K562 (cell line): ENCODE results near the gene KPNB1. TPM values are rescaled to one million over a fixed set of nuclear protein-coding genes. Genes with fewer than 3 reads are reported as not detected.

ENCODE experiments used
- ATAC-seq: fragments of 200-7000 bp; cut with Tn5 transposase; 3 replicates; pipeline ENCODE4 v1.9.1; 2020; ENCODE audit warnings: moderate library complexity
- BruUV-seq: library from RNA; stranded (reverse); fragments of 400-500 nt; replicated peaks from 2 replicates; lab custom pipeline; 2021; lab: Mats Ljungman, UMichigan
- CTCF ChIA-PET: fragments of 300-600 bp; formaldehyde crosslinking; extraction: SDS; loops from one replicate; lab custom pipeline; 2021; ENCODE audit warnings: low intra/inter-chr PET ratio; lab: Yijun Ruan, JAX
- POLR2A ChIA-PET: fragments of 300-600, 350-650 bp; sonication (Branson Sonifier 250); formaldehyde crosslinking; extraction: SDS; loops from one replicate; lab custom pipeline; 2021; ENCODE audit warnings: antibody characterized with exemption, inconsistent platforms; lab: Yijun Ruan, JAX
- DNase-seq, 4 experiments: peaks; one replicate each; pipeline versions ENCODE4 v3.0.0 to v3.0.0-alpha.2; 2011 to 2018; ENCODE audit warnings: low spot score in 3 of 4, mixed read lengths in 3 of 4; ENCODE audit errors: extremely low read depth in 1 of 4
- FAIRE-seq: peaks from 2 replicates; lab custom pipeline; 2011; peaks lifted over from hg19 to GRCh38; lab: Jason Lieb, UNC
- H2AFZ ChIP-seq: 2 replicates; pipeline ENCODE4 v1.6.0; 2011; ENCODE audit warnings: low read depth, low read length, control low read depth, inconsistent platforms
- H3K27ac ChIP-seq: fragments of 200-600 bp; 3 replicates; pipeline ENCODE4 v1.8.0; 2011; ENCODE audit warnings: low read depth, mild to moderate bottlenecking, control low read depth, inconsistent platforms, low read length, moderate library complexity, mixed read lengths; ENCODE audit errors: extremely low read depth
- H3K27me3 ChIP-seq, 2 experiments: fragments of 300-600 bp in 1 of 2; 2 replicates in 1 of 2; 3 replicates in 1 of 2; pipeline versions ENCODE4 v1.6.0 to v1.8.0; 2011; ENCODE audit warnings: inconsistent platforms in 2 of 2, low read length in 2 of 2, mild to moderate bottlenecking in 1 of 2, mixed read lengths in 1 of 2, moderate library complexity in 1 of 2; ENCODE audit not compliant: control insufficient read depth in 2 of 2, insufficient read depth in 2 of 2
- H3K36me3 ChIP-seq: fragments of 300-600 bp; 3 replicates; pipeline ENCODE4 v1.8.0; 2011; ENCODE audit warnings: mild to moderate bottlenecking, low read length, inconsistent platforms; ENCODE audit not compliant: control insufficient read depth, insufficient read depth
- H3K4me1 ChIP-seq, 2 experiments: fragments of 200-600 bp in 1 of 2; replicated peaks in 1 of 2; 2 replicates in 1 of 2; 3 replicates in 1 of 2; pipeline versions ENCODE4 v1.5.1 to v1.8.0; 2011; ENCODE audit warnings: inconsistent platforms in 2 of 2, low read length in 2 of 2, mild to moderate bottlenecking in 1 of 2, mixed read lengths in 1 of 2, moderate library complexity in 1 of 2; ENCODE audit not compliant: control insufficient read depth in 2 of 2, insufficient read depth in 2 of 2
- H3K4me2 ChIP-seq: 2 replicates; pipeline ENCODE4 v1.6.1; 2011; ENCODE audit warnings: low read length, control low read depth, inconsistent platforms, mixed read lengths; ENCODE audit not compliant: insufficient read depth
- H3K4me3 ChIP-seq: fragments of 200-600 bp; sonication (generic), shearing (Covaris generic); 2 replicates; pipeline ENCODE4 v1.5.1; 2016; ENCODE audit warnings: control low read depth, inconsistent platforms
- H3K79me2 ChIP-seq: fragments of 200-600 bp; 3 replicates; pipeline ENCODE4 v1.8.0; 2011; ENCODE audit warnings: low read length, inconsistent platforms; ENCODE audit not compliant: control insufficient read depth, insufficient read depth
- H3K9ac ChIP-seq, 2 experiments: 2 replicates each; pipeline versions ENCODE4 v1.6.0 to v1.6.1; 2011; ENCODE audit warnings: low read depth in 2 of 2, low read length in 2 of 2, control low read depth in 1 of 2, inconsistent platforms in 1 of 2, mild to moderate bottlenecking in 1 of 2, mixed read lengths in 1 of 2; ENCODE audit not compliant: insufficient read depth in 1 of 2
- H3K9me1 ChIP-seq: one replicate; pipeline ENCODE4 v1.6.0; 2011; ENCODE audit warnings: inconsistent platforms, mild to moderate bottlenecking, low read length, moderate library complexity; ENCODE audit not compliant: control insufficient read depth, insufficient read depth
- H3K9me3 ChIP-seq: replicated peaks from 2 replicates; pipeline ENCODE4 v1.5.1; 2011; ENCODE audit warnings: low read depth, low read length, inconsistent platforms; ENCODE audit not compliant: control insufficient read depth, insufficient read depth
- H4K20me1 ChIP-seq: replicated peaks from 2 replicates; pipeline ENCODE4 v1.6.1; 2011; ENCODE audit warnings: low read length, inconsistent platforms, mixed read lengths; ENCODE audit not compliant: control insufficient read depth, insufficient read depth
- KLF13 ChIP-seq: fragments of 450-650 bp; IDR thresholded peaks from 2 replicates; pipeline ENCODE4 v1.6.1; 2016; ENCODE audit warnings: missing genetic modification characterization, low read depth, mild to moderate bottlenecking, missing compliant biosample characterization, moderate library complexity, borderline replicate concordance
- MCM7 ChIP-seq, 2 experiments: fragments of 450-650 bp; IDR thresholded peaks; 2 replicates each; pipeline ENCODE4 v1.6.1; 2016 to 2018
- MTA1 ChIP-seq: fragments of 450-650 bp; IDR thresholded peaks from 2 replicates; pipeline ENCODE4 v1.6.1; 2017; ENCODE audit warnings: borderline replicate concordance
- NR2C2 ChIP-seq, 2 experiments: fragments of 200-800 bp in 1 of 2; sonication (Bioruptor generic) in 1 of 2; sonication (generic) in 1 of 2; formaldehyde crosslinking in 1 of 2; IDR thresholded peaks; 2 replicates each; pipeline versions ENCODE4 v1.6.1 to v1.8.0; 2016 to 2022; ENCODE audit warnings: mild to moderate bottlenecking in 1 of 2, missing compliant biosample characterization in 1 of 2, missing genetic modification characterization in 1 of 2, missing genetic modification reagents in 1 of 2
- TAL1 ChIP-seq: fragments of 450-650 bp; IDR thresholded peaks from 2 replicates; pipeline ENCODE4 v1.6.1; 2016; ENCODE audit warnings: mild to moderate bottlenecking
- TRIM25 ChIP-seq: fragments of 450-650 bp; IDR thresholded peaks from 2 replicates; pipeline ENCODE4 v1.7.0; 2016; ENCODE audit warnings: borderline replicate concordance
- ZBTB11 ChIP-seq, 3 experiments: fragments of 200-800 bp in 1 of 3; fragments of 250-450 bp in 1 of 3; fragments of 450-650 bp in 1 of 3; sonication (Bioruptor Pico) in 1 of 3; sonication (Bioruptor generic) in 1 of 3; formaldehyde crosslinking in 1 of 3; IDR thresholded peaks; 2 replicates each; pipeline versions ENCODE4 v1.6.1 to v1.8.0; 2016 to 2022; ENCODE audit warnings: mild to moderate bottlenecking in 2 of 3, missing genetic modification characterization in 2 of 3, missing compliant biosample characterization in 1 of 3, moderate library complexity in 1 of 3
- ZNF23 ChIP-seq: fragments of 250-450 bp; sonication (Bioruptor Pico); IDR thresholded peaks from 2 replicates; pipeline ENCODE4 v1.4.0; 2020; ENCODE audit warnings: mild to moderate bottlenecking
- ZNF444 ChIP-seq: fragments of 250-450 bp; sonication (Bioruptor Pico); IDR thresholded peaks from 2 replicates; pipeline ENCODE4 v1.4.0; 2020; ENCODE audit warnings: mild to moderate bottlenecking, moderate library complexity
- ZNF589 ChIP-seq: fragments of 200-800 bp; sonication (Bioruptor generic); IDR thresholded peaks from 2 replicates; pipeline ENCODE4 v1.6.1; 2016; ENCODE audit warnings: low read depth, missing genetic modification characterization, missing compliant biosample characterization
- ZNF639 ChIP-seq, 2 experiments: fragments of 200-800 bp in 1 of 2; sonication (Bioruptor generic) in 1 of 2; sonication (generic) in 1 of 2; formaldehyde crosslinking in 1 of 2; IDR thresholded peaks in 1 of 2; conservative IDR thresholded peaks in 1 of 2; 2 replicates each; pipeline versions ENCODE4 v1.5.0 to v1.6.1; 2016 to 2020; ENCODE audit warnings: missing compliant biosample characterization in 1 of 2, missing genetic modification characterization in 1 of 2, missing genetic modification reagents in 1 of 2
- ZNF766 ChIP-seq: fragments of 200-800 bp; sonication (Bioruptor generic); conservative IDR thresholded peaks from 2 replicates; pipeline ENCODE4 v1.6.1; 2016; ENCODE audit warnings: missing genetic modification characterization, missing compliant biosample characterization
- WGBS: fragments of 100-300 bp; shearing (Covaris generic); methylation state at CpG from one replicate; pipeline ENCODE4 v1.1.6; 2016; ENCODE audit warnings: low coverage, mixed read lengths; ENCODE audit not compliant: insufficient coverage; ENCODE audit errors: missing lambda C conversion rate; 5-methylcytosine and 5-hydroxymethylcytosine counted together
- in situ Hi-C: fragments of 300-500 bp; cut with MboI; formaldehyde crosslinking; loops from 4 replicates; pipeline ENCODE4 v1.15.0; 2018; ENCODE audit warnings: inconsistent platforms, mixed read lengths
- intact Hi-C: fragments of 100-400 bp; cut with micrococcal nuclease; formaldehyde crosslinking; loops from 2 replicates; pipeline ENCODE4 v1.14.2; 2022
- polyA plus RNA-seq, 8 experiments: library from polyadenylated mRNA; depleted of rRNA in 4 of 8; stranded (reverse) in 5 of 8; unstranded in 3 of 8; fragments of >200 nt; fragmentation: Nextera tagmentation in 2 of 8; fragmentation: Illumina TruSeq in 1 of 8; extraction: Ambion mirVana in 2 of 8; extraction: Trizol in 1 of 8; gene quantifications; 2 replicates each; pipeline versions ENCODE4 v1.2.1 to v1.2.3, GENCODE V29; 2011 to 2014; ENCODE audit warnings: inconsistent platforms in 1 of 8, missing spikeins in 1 of 8
- total RNA-seq, 7 experiments: library from RNA; depleted of rRNA in 6 of 7; stranded (reverse); fragments of >200 nt in 6 of 7; fragmentation: Illumina TruSeq in 2 of 7; extraction: Trizol in 2 of 7; gene quantifications; 2 replicates each; pipeline versions ENCODE4 v1.2.1 to v1.2.3, GENCODE V29; 2011 to 2021; ENCODE audit warnings: low replicate concordance in 1 of 7

The KPNB1 gene
- total and polyA plus RNA-seq, 9 of the 15 experiments (the other 6 are each of a cell fraction or from before 2014, with no cell fraction given), result 154 to 622 (median 354) TPM

GRCh38 chr17:47650525-47651522 is 1.1 kb downstream of the KPNB1 start:
- H3K79me2 ChIP-seq, result peaks cover 69% of the 10 kb centered on the region
- CTCF ChIA-PET, result no interaction called here
- H3K4me2 ChIP-seq, result peak overlapping the region; percentile 98
- H3K27ac ChIP-seq, result peak overlapping the region; percentile 93
- peaks cover 12% of the 10 kb centered on the region; the same call in 1 of the 2 replicates for H4K20me1 ChIP-seq
- H3K36me3 ChIP-seq, result peaks cover 52% of the 10 kb centered on the region
- POLR2A ChIA-PET, result interaction anchor here (0.5 to 3.4 kb wide), 11 partner anchors 8 to 320 kb away, joined by 3 to 35 read pairs (median 4); partner anchors contain the start of gene SCRN2
- FAIRE-seq, result peak; percentile 72
- H3K9me3 ChIP-seq, result no peaks in the 10 kb centered on the region
- peak; percentile 90 to 99 (median 94) for DNase-seq
- no TSS peak for BruUV-seq
- no peaks in the 10 kb centered on the region for H3K27me3 ChIP-seq
- peak overlapping the region; percentile 93 to 97 for H3K9ac ChIP-seq
- ATAC-seq, result peak; percentile 81
- peak overlapping the region; percentile 59 for H2AFZ ChIP-seq
- no peaks in the 10 kb centered on the region for H3K9me1 ChIP-seq
- H3K4me3 ChIP-seq, result peak overlapping the region; percentile 86
- H3K4me1 ChIP-seq, result peaks cover 13 to 30% of the 10 kb centered on the region in 2 experiments
- intact Hi-C loops, result no loop called here
- in situ Hi-C loops, result no loop called here
- under 1% methylated on average over 12 of the region's 39 CpGs for WGBS
- TF ChIP-seq NR2C2 (CRISPR knock-in tag; IDR thresholded peaks at IDR 0.05) (no peak), NR2C2 (tag; IDR thresholded peaks at IDR 0.05) (no peak), MCM7 (IDR thresholded peaks at IDR 0.05) (no peak), TRIM25 (peak; percentile 83; the same call in 1 of the 2 replicates), ZNF23 (CRISPR knock-in tag) (no peak), ZNF444 (CRISPR knock-in tag) (peak; percentile 98), ZBTB11 (CRISPR knock-in tag; IDR thresholded peaks at IDR 0.05) (no peak), TAL1 (no peak), KLF13 (tag) (no peak), ZNF639 (CRISPR knock-in tag; conservative IDR thresholded peaks at IDR 0.05 in 1 of 2, IDR thresholded peaks at IDR 0.05 in 1 of 2) (no peak), ZNF589 (CRISPR knock-in tag) (no peak), MTA1 (no peak), ZNF766 (no peak)
